Kidney epithelial cell (primary cell): ENCODE measurements around the gene CLDN22. TPM values are rescaled to one million over a fixed set of nuclear protein-coding genes. Genes with fewer than 3 reads are reported as not detected.

Experiments
- DNase-seq: peaks from one replicate; pipeline ENCODE4 v3.0.0-alpha.2; 2010; ENCODE audit warnings: low read depth
- H3K27me3 ChIP-seq: 2 replicates; pipeline ENCODE4 v1.6.0; 2011; ENCODE audit warnings: low read length; ENCODE audit not compliant: control insufficient read depth, insufficient read depth
- H3K36me3 ChIP-seq: 2 replicates; pipeline ENCODE4 v1.5.1; 2011; ENCODE audit warnings: low read length; ENCODE audit not compliant: control insufficient read depth, insufficient read depth
- H3K4me3 ChIP-seq: 2 replicates; pipeline ENCODE4 v1.5.1; 2011; ENCODE audit warnings: low read depth, mild to moderate bottlenecking, control low read depth, low read length
- total RNA-seq: library from RNA; depleted of rRNA; stranded (reverse); fragments of >200 nt; gene quantifications from 2 replicates; pipeline ENCODE4 v1.2.3, GENCODE V29; 2015
- TF ChIP-seq, protein P1 (sequence below): IDR thresholded peaks from 2 replicates; pipeline ENCODE4 v1.5.1; 2011; ENCODE audit warnings: mild to moderate bottlenecking, moderate library complexity, low read length, control low read depth, inconsistent platforms; ENCODE audit not compliant: insufficient read depth, poor library complexity, severe bottlenecking

The CLDN22 gene
- total RNA-seq, 1 donor from 2014 or later = not detected

DNA sequence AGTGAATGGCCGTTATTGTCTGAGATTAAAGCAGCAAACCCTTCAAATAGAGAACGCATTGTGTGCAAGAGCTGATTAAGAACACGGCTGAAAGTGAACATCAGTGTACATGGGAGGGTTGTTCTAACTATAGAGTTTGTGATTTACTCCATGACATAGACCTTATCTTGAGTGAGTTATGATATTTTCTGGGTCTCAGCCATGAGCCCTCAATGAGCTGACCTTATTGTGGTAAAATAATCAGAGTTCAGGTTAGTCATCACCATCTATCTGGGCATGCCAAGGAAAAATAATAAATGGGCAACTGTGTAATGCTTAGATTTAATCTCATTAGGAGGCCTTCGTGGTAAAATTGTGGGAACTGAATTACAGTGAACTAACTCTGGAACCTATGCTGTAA is 35.3 kb upstream of the CLDN22 start:
- Histone ChIP-seq H3K27me3 (no peaks in the 10 kb centered on the region), H3K4me3 (no peak overlapping the region), H3K36me3 (no peaks in the 10 kb centered on the region)
- TF ChIP-seq, protein P1, sequence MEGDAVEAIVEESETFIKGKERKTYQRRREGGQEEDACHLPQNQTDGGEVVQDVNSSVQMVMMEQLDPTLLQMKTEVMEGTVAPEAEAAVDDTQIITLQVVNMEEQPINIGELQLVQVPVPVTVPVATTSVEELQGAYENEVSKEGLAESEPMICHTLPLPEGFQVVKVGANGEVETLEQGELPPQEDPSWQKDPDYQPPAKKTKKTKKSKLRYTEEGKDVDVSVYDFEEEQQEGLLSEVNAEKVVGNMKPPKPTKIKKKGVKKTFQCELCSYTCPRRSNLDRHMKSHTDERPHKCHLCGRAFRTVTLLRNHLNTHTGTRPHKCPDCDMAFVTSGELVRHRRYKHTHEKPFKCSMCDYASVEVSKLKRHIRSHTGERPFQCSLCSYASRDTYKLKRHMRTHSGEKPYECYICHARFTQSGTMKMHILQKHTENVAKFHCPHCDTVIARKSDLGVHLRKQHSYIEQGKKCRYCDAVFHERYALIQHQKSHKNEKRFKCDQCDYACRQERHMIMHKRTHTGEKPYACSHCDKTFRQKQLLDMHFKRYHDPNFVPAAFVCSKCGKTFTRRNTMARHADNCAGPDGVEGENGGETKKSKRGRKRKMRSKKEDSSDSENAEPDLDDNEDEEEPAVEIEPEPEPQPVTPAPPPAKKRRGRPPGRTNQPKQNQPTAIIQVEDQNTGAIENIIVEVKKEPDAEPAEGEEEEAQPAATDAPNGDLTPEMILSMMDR = no peak
- DNase-seq = no peak

DNA sequence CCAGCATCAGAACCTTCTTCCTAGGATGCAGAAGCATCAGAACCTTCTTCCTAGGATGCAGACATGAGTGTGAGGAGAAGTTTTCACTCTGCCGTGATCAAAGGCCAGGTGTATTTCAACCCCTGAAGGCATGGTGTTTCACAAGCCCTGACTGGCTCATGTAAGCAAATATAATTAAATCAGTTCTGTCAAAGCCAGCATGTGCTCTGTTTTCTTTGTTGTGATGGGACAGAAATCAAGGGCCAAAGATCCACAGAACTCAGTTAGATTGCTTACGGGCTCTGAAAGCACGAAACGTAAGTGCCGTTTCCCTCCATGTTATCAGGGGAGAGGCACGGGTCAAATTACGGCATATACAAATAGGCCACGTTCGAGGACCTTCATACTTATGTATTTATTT is 34.1 kb upstream of the CLDN22 start:
- H3K4me3 ChIP-seq = no peak overlapping the region
- no peaks in the 10 kb centered on the region for H3K27me3 ChIP-seq
- TF ChIP-seq, protein P1 = no peak
- no peaks in the 10 kb centered on the region for H3K36me3 ChIP-seq
- no peak for DNase-seq

DNA sequence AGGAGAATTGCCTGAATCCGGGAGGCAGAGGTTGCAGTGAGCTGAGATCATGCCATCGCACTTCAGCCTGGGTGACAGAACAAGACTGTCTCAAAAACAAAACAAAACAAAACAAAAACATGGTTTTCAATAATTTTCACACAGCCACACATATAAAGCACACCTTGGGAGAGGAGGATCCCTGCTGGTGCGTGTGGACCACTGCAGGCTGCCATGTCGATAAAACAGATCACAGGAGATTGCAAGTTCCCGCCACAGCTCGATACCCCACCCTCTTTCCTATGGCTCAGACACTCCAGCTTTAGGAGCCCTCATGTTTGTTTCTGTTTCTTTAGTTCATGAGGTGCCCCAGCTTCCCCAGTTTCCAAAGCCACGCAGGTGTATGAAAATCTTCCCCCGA is 33.5 kb upstream of the CLDN22 start:
- Histone ChIP-seq H3K36me3 (no peaks in the 10 kb centered on the region), H3K27me3 (no peaks in the 10 kb centered on the region), H3K4me3 (no peak overlapping the region)
- no peak for DNase-seq
- TF ChIP-seq, protein P1 = no peak

DNA sequence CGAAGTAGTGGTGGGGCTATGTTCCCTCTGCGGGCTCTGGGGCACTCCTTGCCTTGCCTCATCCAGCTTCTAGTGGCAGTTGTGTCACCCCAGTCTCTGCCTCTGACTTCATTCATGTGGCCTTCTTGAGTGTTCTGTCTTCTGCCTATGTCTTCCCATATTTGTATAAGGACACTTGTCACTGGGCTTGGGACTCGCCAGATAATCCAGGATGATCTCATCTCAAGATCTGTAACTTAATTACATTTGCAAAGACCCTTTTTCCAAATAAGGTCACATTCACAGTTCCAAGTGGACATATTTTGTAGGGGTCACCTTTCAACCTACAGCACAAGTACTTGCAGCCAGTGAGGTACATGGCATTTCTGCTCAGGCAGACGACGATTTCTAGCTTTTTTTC is 32.5 kb upstream of the CLDN22 start:
- H3K4me3 ChIP-seq = no peak overlapping the region
- no peak for DNase-seq
- no peaks in the 10 kb centered on the region for H3K27me3 ChIP-seq
- no peaks in the 10 kb centered on the region for H3K36me3 ChIP-seq
- TF ChIP-seq, protein P1 = no peak

DNA sequence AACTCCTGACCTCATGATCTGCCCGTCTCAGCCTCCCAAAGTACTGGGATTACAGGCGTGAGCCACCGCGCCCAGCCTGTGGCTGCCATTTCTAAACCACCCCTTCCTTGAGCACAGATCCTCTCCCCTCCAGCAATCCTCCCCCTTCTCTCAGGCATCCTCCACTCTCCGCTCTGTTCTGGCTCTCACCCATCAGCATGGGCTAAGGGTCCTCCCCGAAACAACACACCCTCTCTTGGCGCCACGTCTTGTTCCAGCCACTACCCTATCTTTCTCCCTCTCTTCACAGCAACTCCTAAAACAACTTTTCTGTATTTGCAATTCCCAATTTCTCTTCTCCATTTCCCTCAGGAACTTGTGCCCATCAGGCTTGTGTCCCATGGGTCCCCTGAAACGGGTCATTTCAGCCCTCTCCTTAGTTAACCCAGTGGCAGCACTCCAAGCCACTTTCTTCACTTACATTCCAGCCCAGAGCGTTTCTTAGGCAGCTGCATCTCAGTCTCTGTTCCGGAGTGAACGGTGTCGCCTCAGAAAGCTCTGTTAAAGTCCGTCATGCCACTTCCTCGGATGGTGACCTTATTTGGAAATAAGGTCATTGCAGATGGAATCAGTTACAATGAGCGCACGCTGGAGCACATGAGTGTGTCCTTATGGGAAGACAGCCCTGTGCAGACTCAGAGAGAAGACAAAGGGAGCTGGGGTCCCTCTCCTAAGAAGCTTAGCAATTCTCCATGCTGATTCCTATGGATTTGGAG is 30.4 kb upstream of the CLDN22 start:
- no peak overlapping the region for H3K4me3 ChIP-seq
- TF ChIP-seq, protein P1 = no peak
- no peaks in the 10 kb centered on the region for H3K27me3 ChIP-seq
- no peak for DNase-seq
- no peaks in the 10 kb centered on the region for H3K36me3 ChIP-seq

DNA sequence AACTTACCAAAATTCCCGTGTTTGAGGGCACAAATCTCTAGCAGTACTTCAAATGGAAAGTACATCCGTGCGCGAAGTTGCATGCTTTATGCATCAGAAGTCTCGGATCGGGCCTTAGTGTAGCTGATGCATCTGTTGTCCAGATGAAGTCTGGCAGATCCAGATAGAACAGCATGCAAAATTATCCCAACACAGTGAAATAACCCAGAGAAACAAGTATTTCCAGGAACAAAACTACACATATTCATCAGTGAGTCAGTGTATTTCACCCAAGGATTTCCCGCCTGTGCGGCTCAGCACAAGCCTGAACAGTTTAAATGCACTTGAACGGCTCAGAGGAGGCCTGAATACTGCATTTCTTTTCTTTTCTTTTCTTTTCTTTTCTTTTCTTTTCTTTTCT is 29.6 kb upstream of the CLDN22 start:
- no peaks in the 10 kb centered on the region for H3K27me3 ChIP-seq
- H3K4me3 ChIP-seq = no peak overlapping the region
- DNase-seq = no peak
- TF ChIP-seq, protein P1 = no peak
- no peaks in the 10 kb centered on the region for H3K36me3 ChIP-seq
